ENCODE results near the gene IRF2. TPM values are rescaled to one million over a fixed set of nuclear protein-coding genes. Genes with fewer than 3 reads are reported as not detected.
"Not testable (repeated sequence)": the region's sequence is repeated elsewhere in the genome, so short reads cannot be mapped to it uniquely, and the experiment has no call there.

The IRF2 gene
- total and polyA plus RNA-seq, 5 donors = 16.8 to 39.3 (median 28.3) TPM

GRCh38 chr4:184344435-184344834, 129.9 kb downstream of the IRF2 start:
- Histone ChIP-seq H3K4me1 (ENCODE audit: control insufficient read depth, insufficient read depth, low read length) (peaks cover 26% of the 10 kb centered on the region), H3K4me3 (ENCODE audit: low read length) (no peak overlapping the region), H3K27me3 (ENCODE audit: control insufficient read depth, insufficient read depth) (no peaks in the 10 kb centered on the region), H3K27ac (ENCODE audit: low read length) (no peak overlapping the region), H3K9me3 (ENCODE audit: control insufficient read depth, low read length) (no peaks in the 10 kb centered on the region)
- WGBS = 77% methylated on average over 4 of the region's 4 CpGs
- intact Hi-C loops (cut with DNase I) = no loop called here
- ATAC-seq (no peak), DNase-seq (no peak)

DNA sequence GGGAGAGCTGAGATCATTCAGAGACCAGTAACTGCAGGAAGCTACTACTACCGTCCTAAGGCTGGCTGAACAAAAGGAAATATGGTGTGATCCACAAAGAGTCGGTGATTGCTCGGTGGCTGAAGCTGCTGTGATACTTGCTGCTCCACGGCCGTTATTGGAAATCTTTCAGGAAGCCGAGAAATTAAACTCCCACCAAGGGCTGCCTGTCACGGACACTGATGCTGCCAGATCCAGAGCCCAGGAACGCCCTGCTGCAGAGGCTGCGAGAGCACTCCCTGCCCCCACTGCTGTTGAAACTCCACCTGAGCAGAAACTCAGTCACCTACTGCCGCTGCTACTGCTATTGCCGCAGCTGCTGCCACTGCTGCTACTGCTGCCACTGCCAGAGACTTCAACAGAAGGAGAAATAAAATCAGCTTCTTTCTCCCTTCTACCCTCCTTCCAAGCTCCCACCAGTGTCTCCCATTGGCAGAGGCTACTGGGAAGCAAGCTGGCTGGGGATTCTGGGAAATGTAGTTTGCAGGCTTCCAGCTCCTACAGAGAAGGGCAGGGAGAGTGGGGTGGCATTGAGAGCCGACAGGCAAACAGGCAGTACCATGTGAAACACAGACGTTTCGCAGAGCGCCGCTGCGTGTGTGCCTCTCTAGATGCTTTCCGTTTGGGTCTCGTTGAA, 130.7 kb downstream of the IRF2 start:
- H3K9me3 ChIP-seq (ENCODE audit: control insufficient read depth, low read length) = no peaks in the 10 kb centered on the region
- H3K4me3 ChIP-seq (ENCODE audit: low read length) = peak overlapping the region; percentile 94
- intact Hi-C loops (cut with DNase I) = no loop called here
- DNase-seq (peak; percentile 62 to 83 (median 82)), ATAC-seq (peak; percentile 80 to 85)
- peaks cover 22% of the 10 kb centered on the region for H3K4me1 ChIP-seq (ENCODE audit: control insufficient read depth, insufficient read depth, low read length)
- 3% methylated on average over 19 of the region's 19 CpGs for whole genome bisulfite sequencing
- peak overlapping the region; percentile 92 for H3K27ac ChIP-seq (ENCODE audit: low read length)
- H3K27me3 ChIP-seq (ENCODE audit: control insufficient read depth, insufficient read depth) = no peaks in the 10 kb centered on the region

DNA sequence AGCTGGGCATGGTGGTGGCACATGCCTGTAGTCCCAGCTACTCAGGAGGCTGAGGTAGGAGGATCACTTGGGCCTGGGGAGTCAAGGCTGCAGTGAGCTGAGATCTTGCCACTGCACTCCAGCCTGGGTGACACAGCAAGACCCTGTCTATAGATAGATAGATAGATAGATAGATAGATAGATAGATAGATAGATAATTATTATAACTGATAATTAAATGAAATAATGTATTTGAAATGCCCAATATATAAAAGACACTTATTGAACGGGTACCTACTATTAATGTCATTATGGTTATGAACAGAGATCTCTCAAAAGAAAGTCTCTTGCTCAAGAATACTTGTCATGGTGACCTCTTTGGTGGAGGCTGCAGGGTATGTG, 131.5 kb downstream of the IRF2 start:
- WGBS = 87% methylated on average over 1 of the region's 1 CpG
- H3K9me3 ChIP-seq (ENCODE audit: control insufficient read depth, low read length); DNase-seq; intact Hi-C loops (cut with DNase I); H3K27ac ChIP-seq (ENCODE audit: low read length); ATAC-seq; H3K27me3 ChIP-seq (ENCODE audit: control insufficient read depth, insufficient read depth): not testable (repeated sequence)
- peak overlapping the region; percentile 94 for H3K4me3 ChIP-seq (ENCODE audit: low read length)
- peaks cover 20% of the 10 kb centered on the region for H3K4me1 ChIP-seq (ENCODE audit: control insufficient read depth, insufficient read depth, low read length)

GRCh38 chr4:184342167-184342856, 132.0 kb downstream of the IRF2 start:
- no peak for ATAC-seq
- intact Hi-C loops (cut with DNase I) = no loop called here
- no peak overlapping the region for H3K4me3 ChIP-seq (ENCODE audit: low read length)
- peaks cover 15% of the 10 kb centered on the region for H3K4me1 ChIP-seq (ENCODE audit: control insufficient read depth, insufficient read depth, low read length)
- H3K27me3 ChIP-seq (ENCODE audit: control insufficient read depth, insufficient read depth) = no peaks in the 10 kb centered on the region
- H3K9me3 ChIP-seq (ENCODE audit: control insufficient read depth, low read length) = no peaks in the 10 kb centered on the region
- DNase-seq = no peak
- 90% methylated on average over 6 of the region's 6 CpGs for WGBS
- no peak overlapping the region for H3K27ac ChIP-seq (ENCODE audit: low read length)

- H3K4me1 ChIP-seq (ENCODE audit: control insufficient read depth, insufficient read depth, low read length); H3K9me3 ChIP-seq (ENCODE audit: control insufficient read depth, low read length); DNase-seq; intact Hi-C loops (cut with DNase I); H3K4me3 ChIP-seq (ENCODE audit: low read length); H3K27me3 ChIP-seq (ENCODE audit: control insufficient read depth, insufficient read depth): not testable (repeated sequence)
- ATAC-seq = peak in 1 of 2 donors; percentile 18
- peak overlapping the region; percentile 52 for H3K27ac ChIP-seq (ENCODE audit: low read length)
- 95% methylated on average over 5 of the region's 5 CpGs for WGBS
Measured at GRCh38 chr4:184339398-184340193, 134.8 kb downstream of the IRF2 start.

GRCh38 chr4:184337907-184338306, 136.4 kb downstream of the IRF2 start:
- Histone ChIP-seq H3K4me3 (ENCODE audit: low read length) (no peak overlapping the region), H3K27me3 (ENCODE audit: control insufficient read depth, insufficient read depth) (no peaks in the 10 kb centered on the region), H3K9me3 (ENCODE audit: control insufficient read depth, low read length) (no peaks in the 10 kb centered on the region), H3K4me1 (ENCODE audit: control insufficient read depth, insufficient read depth, low read length) (peaks cover 2% of the 10 kb centered on the region), H3K27ac (ENCODE audit: low read length) (no peak overlapping the region)
- ATAC-seq (no peak), DNase-seq (no peak)
- WGBS = 59% methylated on average over 1 of the region's 1 CpG
- intact Hi-C loops (cut with DNase I) = no loop called here

Other genes starting within 250 kb of the IRF2 start
- gene CASP3, start 174.9 kb upstream of the IRF2 start, total RNA-seq = 10 to 100 TPM in 2 of 4 donors, 1 to 10 TPM in 2; 8.6 to 11.0 (median 10.2) TPM
- 10.5 TPM for gene CASP3, start 174.9 kb upstream of the IRF2 start, polyA plus RNA-seq
- 10 to 100 TPM in 3 of 4 donors, 1 to 10 TPM in 1; 8.9 to 12.0 (median 11.2) TPM for gene PRIMPOL, start 175.2 kb upstream of the IRF2 start, total RNA-seq
- gene PRIMPOL, start 175.2 kb upstream of the IRF2 start, polyA plus RNA-seq = 14.3 TPM